ENCODE results near the gene RTN4RL2.

- TF ChIP-seq CTCF (IDR thresholded peaks at IDR 0.05): no peak
- TF ChIP-seq POLR2A (IDR thresholded peaks at IDR 0.05): no peak
Observed at GRCh38 chr11:57513911-57514537, 53.7 kb downstream of the RTN4RL2 start.
